Skeletal muscle cell (primary cell): ENCODE measurements around the gene STAB2.

ENCODE experiments used
- DNase-seq: peaks from one replicate; pipeline ENCODE4 v3.0.0-alpha.2; 2010; ENCODE audit warnings: low read depth
- H3K4me3 ChIP-seq: 2 replicates; pipeline ENCODE4 v1.5.1; 2011; ENCODE audit warnings: low read depth, mild to moderate bottlenecking, control low read depth, low read length, moderate library complexity

The STAB2 gene

DNA sequence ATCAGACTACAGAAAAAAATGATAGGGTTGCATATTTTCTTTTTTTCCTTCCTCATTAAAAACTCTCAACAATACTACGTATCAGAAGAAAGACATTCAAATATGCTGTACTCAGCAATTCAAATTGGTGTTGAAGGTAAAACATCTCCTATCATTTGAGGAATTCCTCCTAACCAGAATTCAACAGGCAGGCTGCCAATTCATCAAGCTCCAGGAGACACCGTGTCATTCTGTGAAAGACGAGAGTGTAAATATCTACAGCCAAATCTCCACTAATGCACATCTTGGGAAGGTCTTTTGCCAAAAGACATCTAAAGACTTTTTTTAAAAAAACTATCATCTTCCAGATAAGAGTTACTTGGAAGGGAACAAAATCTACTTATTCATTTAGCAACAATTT, 227.4 kb downstream of the STAB2 start:
- DNase-seq = no peak
- H3K4me3 ChIP-seq = no peak overlapping the region
